H9 (cell line): ENCODE results near the gene NRG3. TPM values are rescaled to one million over a fixed set of nuclear protein-coding genes. Genes with fewer than 3 reads are reported as not detected.

Experiments used
- DNase-seq: peaks from one replicate; pipeline ENCODE4 v3.0.0-alpha.2; 2017
- H2AFZ ChIP-seq: one replicate; pipeline ENCODE4 v1.6.1; 2013; ENCODE audit warnings: mild to moderate bottlenecking, low read length, control low read depth, moderate library complexity
- H2AK5ac ChIP-seq: 2 replicates; pipeline ENCODE4 v1.6.1; 2013; ENCODE audit warnings: low read length, control low read depth, mixed read lengths; ENCODE audit not compliant: insufficient read length
- H2BK120ac ChIP-seq: one replicate; pipeline ENCODE4 v1.6.1; 2013; ENCODE audit warnings: low read depth, mild to moderate bottlenecking, low read length, control low read depth, inconsistent platforms; ENCODE audit not compliant: poor library complexity, severe bottlenecking
- H2BK12ac ChIP-seq: 2 replicates; pipeline ENCODE4 v1.6.1; 2013; ENCODE audit warnings: low read length, control low read depth, mixed read lengths, low read depth; ENCODE audit not compliant: insufficient read length
- H2BK15ac ChIP-seq: 2 replicates; pipeline ENCODE4 v1.6.1; 2013; ENCODE audit warnings: low read depth, low read length, control low read depth
- H2BK20ac ChIP-seq: one replicate; pipeline ENCODE4 v1.6.1; 2013; ENCODE audit warnings: low read depth, mild to moderate bottlenecking, low read length, control low read depth, inconsistent platforms; ENCODE audit not compliant: poor library complexity, severe bottlenecking
- H2BK5ac ChIP-seq: 2 replicates; pipeline ENCODE4 v1.6.1; 2013; ENCODE audit warnings: low read length, control low read depth, mixed read lengths; ENCODE audit not compliant: insufficient read length
- H3K14ac ChIP-seq: 2 replicates; pipeline ENCODE4 v1.6.1; 2013; ENCODE audit warnings: low read length, control low read depth; ENCODE audit not compliant: insufficient read depth
- H3K18ac ChIP-seq: 2 replicates; pipeline ENCODE4 v1.6.1; 2013; ENCODE audit warnings: low read depth, mild to moderate bottlenecking, mixed read lengths, low read length, control low read depth; ENCODE audit not compliant: insufficient read length
- H3K23ac ChIP-seq: 2 replicates; pipeline ENCODE4 v1.6.1; 2013; ENCODE audit warnings: low read length, control low read depth, mixed read lengths, low read depth; ENCODE audit not compliant: insufficient read length
- H3K23me2 ChIP-seq: 2 replicates; pipeline ENCODE4 v1.6.1; 2013; ENCODE audit warnings: low read depth, mild to moderate bottlenecking, mixed read lengths, low read length, control low read depth; ENCODE audit not compliant: insufficient read length, poor library complexity, severe bottlenecking
- H3K27ac ChIP-seq: 2 replicates; pipeline ENCODE4 v1.5.1; 2013; ENCODE audit warnings: low read length, control low read depth, mixed read lengths, low read depth; ENCODE audit not compliant: insufficient read length
- H3K27me3 ChIP-seq: 2 replicates; pipeline ENCODE4 v1.6.1; 2013; ENCODE audit warnings: low read length, control low read depth, inconsistent platforms; ENCODE audit not compliant: insufficient read depth
- H3K4ac ChIP-seq: 2 replicates; pipeline ENCODE4 v1.6.1; 2013; ENCODE audit warnings: low read depth, mild to moderate bottlenecking, control low read depth, inconsistent platforms, low read length, moderate library complexity
- H3K4me1 ChIP-seq: 2 replicates; pipeline ENCODE4 v1.6.1; 2013; ENCODE audit warnings: low read length, control low read depth, inconsistent platforms; ENCODE audit not compliant: insufficient read depth
- H3K4me2 ChIP-seq: 2 replicates; pipeline ENCODE4 v1.6.1; 2013; ENCODE audit warnings: low read length, control low read depth, mixed read lengths; ENCODE audit not compliant: insufficient read length, insufficient read depth
- H3K56ac ChIP-seq: 2 replicates; pipeline ENCODE4 v1.6.1; 2013; ENCODE audit warnings: low read depth, mild to moderate bottlenecking, mixed read lengths, low read length, control low read depth; ENCODE audit not compliant: insufficient read length
- H3K79me1 ChIP-seq: 2 replicates; pipeline ENCODE4 v1.6.1; 2013; ENCODE audit warnings: low read depth, mild to moderate bottlenecking, moderate library complexity, low read length, control low read depth, inconsistent platforms; ENCODE audit not compliant: insufficient read depth, poor library complexity, severe bottlenecking
- H3K79me2 ChIP-seq: 2 replicates; pipeline ENCODE4 v1.6.1; 2013; ENCODE audit warnings: low read length, control low read depth, inconsistent platforms; ENCODE audit not compliant: insufficient read depth
- H3K9ac ChIP-seq: 2 replicates; pipeline ENCODE4 v1.6.1; 2013; ENCODE audit warnings: low read length, control low read depth, mixed read lengths; ENCODE audit not compliant: insufficient read length; ENCODE audit errors: extremely low read depth
- H3K9me3 ChIP-seq: one replicate; pipeline ENCODE4 v1.6.1; 2013; ENCODE audit warnings: low read depth, low read length, inconsistent platforms; ENCODE audit not compliant: control insufficient read depth
- H3T11ph ChIP-seq: one replicate; pipeline ENCODE4 v1.6.1; 2013; ENCODE audit warnings: mild to moderate bottlenecking, low read length, control low read depth, inconsistent platforms
- H4K20me1 ChIP-seq: one replicate; pipeline ENCODE4 v1.6.1; 2013; ENCODE audit not compliant: control insufficient read depth, insufficient read length, insufficient read depth
- H4K5ac ChIP-seq: 2 replicates; pipeline ENCODE4 v1.6.1; 2013; ENCODE audit warnings: low read depth, mild to moderate bottlenecking, mixed read lengths, low read length, control low read depth; ENCODE audit not compliant: insufficient read length
- H4K8ac ChIP-seq: replicated peaks from 2 replicates; pipeline ENCODE4 v1.6.1; 2013; ENCODE audit warnings: low read length, control low read depth, mixed read lengths, low read depth; ENCODE audit not compliant: insufficient read length
- H4K91ac ChIP-seq: 2 replicates; pipeline ENCODE4 v1.6.1; 2013; ENCODE audit warnings: low read depth, mild to moderate bottlenecking, moderate library complexity, mixed read lengths, low read length, control low read depth; ENCODE audit not compliant: insufficient read length
- H3K27ac Mint-ChIP-seq, 3 experiments: 2 replicates in 2 of 3; 3 replicates in 1 of 3; pipeline ENCODE4 v1.8.0; 2020 to 2021; ENCODE audit warnings: mixed read lengths in 3 of 3, mild to moderate bottlenecking in 1 of 3, moderate library complexity in 1 of 3
- H3K27me3 Mint-ChIP-seq: 2 replicates; pipeline ENCODE4 v1.8.0; 2021; ENCODE audit warnings: low read depth, mild to moderate bottlenecking, moderate library complexity, mixed read lengths
- H3K36me3 Mint-ChIP-seq, 3 experiments: 2 replicates in 2 of 3; 3 replicates in 1 of 3; pipeline ENCODE4 v1.8.0; 2020 to 2021; ENCODE audit warnings: low read depth in 3 of 3, mixed read lengths in 3 of 3; ENCODE audit not compliant: insufficient read depth in 1 of 3
- H3K4me1 Mint-ChIP-seq, 2 experiments: 2 replicates each; pipeline ENCODE4 v1.8.0; 2020; ENCODE audit warnings: mixed read lengths in 2 of 2
- H3K4me3 Mint-ChIP-seq, 2 experiments: 2 replicates in 1 of 2; 3 replicates in 1 of 2; pipeline ENCODE4 v1.8.0; 2020 to 2021; ENCODE audit warnings: mild to moderate bottlenecking in 2 of 2, mixed read lengths in 2 of 2, moderate library complexity in 1 of 2
- H3K9me3 Mint-ChIP-seq, 2 experiments: 2 replicates in 1 of 2; 3 replicates in 1 of 2; pipeline ENCODE4 v1.8.0; 2020; ENCODE audit warnings: mild to moderate bottlenecking in 2 of 2, mixed read lengths in 2 of 2, moderate library complexity in 1 of 2
- CTCF ChIP-seq: fragments of 200-600 bp; sonication (generic); conservative IDR thresholded peaks from 3 replicates; pipeline ENCODE4 v1.8.0; 2021; ENCODE audit warnings: antibody characterized with exemption, mild to moderate bottlenecking
- WGBS: extraction: QIAGEN DNeasy Blood & Tissue Kit; methylation state at CpG from one replicate; pipeline ENCODE4 v1.1.7; 2013; ENCODE audit warnings: missing lambda C conversion rate, low lambda C conversion rate, mixed read lengths; ENCODE audit not compliant: insufficient read length; ENCODE audit errors: extremely low coverage; 5-methylcytosine and 5-hydroxymethylcytosine counted together
- total RNA-seq: library from RNA; stranded (reverse); gene quantifications from 2 replicates; pipeline ENCODE4 v1.2.1, GENCODE V29; 2021

Gene NRG3
- total RNA-seq, 1 experiment from 2014 or later, result 1.6 TPM

GRCh38 chr10:82874671-82875070 lies 999.7 kb downstream of the NRG3 start:
- Histone ChIP-seq H3K79me1 (no peaks in the 10 kb centered on the region), H3K4ac (no peak overlapping the region), H3K4me2 (no peak overlapping the region), H3K79me2 (no peaks in the 10 kb centered on the region), H3K23me2 (no peaks in the 10 kb centered on the region), H2BK5ac (no peak overlapping the region), H4K5ac (no peak overlapping the region), H2BK15ac (no peak overlapping the region), H2AK5ac (no peak overlapping the region), H3K56ac (no peak overlapping the region), H2BK20ac (no peak overlapping the region), H3K14ac (no peak overlapping the region), H3K9ac (no peak overlapping the region), H3K27ac (no peak overlapping the region), H3K27me3 (no peaks in the 10 kb centered on the region), H2BK120ac (no peak overlapping the region), H4K20me1 (no peaks in the 10 kb centered on the region), H2BK12ac (no peak overlapping the region), H4K8ac (no peak overlapping the region), H4K91ac (no peak overlapping the region), H3K9me3 (no peaks in the 10 kb centered on the region), H2AFZ (no peak overlapping the region), H3K4me1 (no peaks in the 10 kb centered on the region), H3K18ac (no peak overlapping the region), H3K23ac (no peak overlapping the region), H3T11ph (no peak overlapping the region)
- H3K27me3 Mint-ChIP-seq, result no peaks in the 10 kb centered on the region
- H3K36me3 Mint-ChIP-seq, result no peaks in the 10 kb centered on the region
- no CpG with 5 or more reads among the region's 1 CpG for WGBS
- DNase-seq, result no peak
- no peak overlapping the region for H3K4me3 Mint-ChIP-seq
- H3K9me3 Mint-ChIP-seq, result no peaks in the 10 kb centered on the region
- TF ChIP-seq CTCF, result no peak
- no peaks in the 10 kb centered on the region for H3K4me1 Mint-ChIP-seq
- no peak overlapping the region for H3K27ac Mint-ChIP-seq
